Mesothelial cell of epicardium (in vitro differentiated cells): ENCODE data around the gene GNRHR. TPM values are rescaled to one million over a fixed set of nuclear protein-coding genes. Genes with fewer than 3 reads are reported as not detected.

Source experiments
- DNase-seq, 2 experiments: peaks; one replicate each; pipeline ENCODE4 v3.0.0; 2021; ENCODE audit warnings: low spot score in 2 of 2; ENCODE audit not compliant: unreplicated experiment in 2 of 2
- H3K27ac Mint-ChIP-seq: 2 replicates; pipeline ENCODE4 v1.8.0; 2021; ENCODE audit warnings: mixed read lengths
- H3K27me3 Mint-ChIP-seq: 2 replicates; pipeline ENCODE4 v1.8.0; 2021; ENCODE audit warnings: low read depth, mixed read lengths
- H3K36me3 Mint-ChIP-seq: 2 replicates; pipeline ENCODE4 v1.8.0; 2021; ENCODE audit warnings: mixed read lengths
- H3K4me1 Mint-ChIP-seq: 2 replicates; pipeline ENCODE4 v1.8.0; 2021; ENCODE audit warnings: mixed read lengths
- H3K4me3 Mint-ChIP-seq: 2 replicates; pipeline ENCODE4 v1.8.0; 2021; ENCODE audit warnings: mild to moderate bottlenecking, moderate library complexity, mixed read lengths
- H3K9me3 Mint-ChIP-seq: 2 replicates; pipeline ENCODE4 v1.8.0; 2021; ENCODE audit warnings: mixed read lengths
- total RNA-seq: library from RNA; stranded (reverse); gene quantifications from 3 replicates; pipeline ENCODE4 v1.2.1, GENCODE V29; 2021
- TF ChIP-seq, protein P1 (sequence below): fragments of 200-600 bp; sonication (generic); IDR thresholded peaks from one replicate; pipeline ENCODE4 v1.5.0; 2021; ENCODE audit warnings: antibody characterized with exemption; ENCODE audit not compliant: unreplicated experiment

GNRHR gene
- total RNA-seq, 1 donor from 2014 or later: not detected

DNA sequence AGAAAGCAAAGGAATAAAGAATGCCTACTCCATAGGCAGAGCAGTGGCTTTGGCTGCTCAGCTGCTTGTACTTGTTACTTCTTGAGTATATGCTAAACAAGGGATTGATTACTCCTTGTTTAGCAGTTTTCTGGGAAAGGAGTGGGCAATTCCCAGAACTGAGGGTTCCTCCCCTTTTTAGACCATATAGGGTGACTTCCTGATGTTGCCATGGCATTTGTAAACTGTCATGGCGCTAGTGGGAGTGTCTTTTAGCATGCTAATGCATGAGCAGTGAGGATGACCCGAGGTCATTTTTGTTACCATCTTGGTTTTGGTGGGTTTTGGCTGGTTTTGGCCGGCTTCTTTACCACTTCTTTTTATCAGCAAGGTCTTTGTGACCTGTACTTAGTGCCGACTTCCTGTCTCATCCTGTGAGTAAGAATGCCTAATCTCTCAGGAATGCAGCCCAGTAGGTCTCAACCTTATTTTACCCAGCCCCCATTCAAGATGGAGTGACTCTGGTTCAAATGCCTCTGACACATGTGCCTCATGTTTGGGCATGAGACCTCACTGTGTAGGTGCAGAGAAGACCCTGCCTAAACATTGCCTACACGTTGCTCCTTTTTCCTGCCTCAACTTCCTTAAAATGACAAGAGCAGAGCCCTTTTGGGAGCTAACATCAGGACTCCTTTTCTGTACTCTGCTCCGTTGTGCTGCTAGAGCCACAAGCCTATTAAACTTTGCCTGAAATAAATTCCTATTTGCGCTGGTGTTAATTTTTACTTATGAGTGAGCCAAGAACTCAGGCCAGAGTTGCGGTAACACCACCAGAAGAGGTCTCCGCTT, 32.2 kb downstream of the GNRHR start:
- H3K9me3 Mint-ChIP-seq: peaks cover 5% of the 10 kb centered on the region
- no peaks in the 10 kb centered on the region for H3K27me3 Mint-ChIP-seq
- no peak for DNase-seq
- peaks cover 2% of the 10 kb centered on the region for H3K4me1 Mint-ChIP-seq
- H3K36me3 Mint-ChIP-seq: peaks cover 21% of the 10 kb centered on the region
- TF ChIP-seq, protein P1, sequence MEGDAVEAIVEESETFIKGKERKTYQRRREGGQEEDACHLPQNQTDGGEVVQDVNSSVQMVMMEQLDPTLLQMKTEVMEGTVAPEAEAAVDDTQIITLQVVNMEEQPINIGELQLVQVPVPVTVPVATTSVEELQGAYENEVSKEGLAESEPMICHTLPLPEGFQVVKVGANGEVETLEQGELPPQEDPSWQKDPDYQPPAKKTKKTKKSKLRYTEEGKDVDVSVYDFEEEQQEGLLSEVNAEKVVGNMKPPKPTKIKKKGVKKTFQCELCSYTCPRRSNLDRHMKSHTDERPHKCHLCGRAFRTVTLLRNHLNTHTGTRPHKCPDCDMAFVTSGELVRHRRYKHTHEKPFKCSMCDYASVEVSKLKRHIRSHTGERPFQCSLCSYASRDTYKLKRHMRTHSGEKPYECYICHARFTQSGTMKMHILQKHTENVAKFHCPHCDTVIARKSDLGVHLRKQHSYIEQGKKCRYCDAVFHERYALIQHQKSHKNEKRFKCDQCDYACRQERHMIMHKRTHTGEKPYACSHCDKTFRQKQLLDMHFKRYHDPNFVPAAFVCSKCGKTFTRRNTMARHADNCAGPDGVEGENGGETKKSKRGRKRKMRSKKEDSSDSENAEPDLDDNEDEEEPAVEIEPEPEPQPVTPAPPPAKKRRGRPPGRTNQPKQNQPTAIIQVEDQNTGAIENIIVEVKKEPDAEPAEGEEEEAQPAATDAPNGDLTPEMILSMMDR: no peak
- peak overlapping the region; percentile 61 for H3K27ac Mint-ChIP-seq
- H3K4me3 Mint-ChIP-seq: no peak overlapping the region

DNA sequence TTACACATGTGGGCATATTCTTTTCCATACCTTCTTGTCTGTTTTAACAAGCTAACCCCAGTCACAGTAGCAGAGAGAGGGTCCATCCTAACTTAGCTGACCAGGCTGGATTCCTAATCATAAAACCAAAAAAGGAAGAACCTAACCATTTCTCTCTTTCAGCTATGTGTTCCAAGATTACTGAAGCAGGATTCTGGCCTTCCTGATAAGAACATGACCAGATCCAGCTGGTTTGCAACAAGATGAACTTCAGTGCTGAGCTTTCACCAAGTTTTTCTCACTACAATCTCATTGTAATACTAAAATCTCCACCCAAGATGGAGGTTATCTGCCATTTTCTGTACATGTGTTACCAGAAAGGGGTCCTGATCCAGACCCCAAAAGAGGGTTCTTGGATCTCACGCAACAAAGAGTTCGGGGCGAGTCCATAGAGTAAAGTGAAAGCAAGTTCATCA, 32.8 kb downstream of the GNRHR start:
- H3K4me1 Mint-ChIP-seq: peaks cover 2% of the 10 kb centered on the region
- TF ChIP-seq, protein P1: no peak
- peak overlapping the region; percentile 61 for H3K27ac Mint-ChIP-seq
- peaks cover 23% of the 10 kb centered on the region for H3K36me3 Mint-ChIP-seq
- peaks cover 3% of the 10 kb centered on the region for H3K9me3 Mint-ChIP-seq
- H3K27me3 Mint-ChIP-seq: no peaks in the 10 kb centered on the region
- no peak for DNase-seq
- H3K4me3 Mint-ChIP-seq: no peak overlapping the region

DNA sequence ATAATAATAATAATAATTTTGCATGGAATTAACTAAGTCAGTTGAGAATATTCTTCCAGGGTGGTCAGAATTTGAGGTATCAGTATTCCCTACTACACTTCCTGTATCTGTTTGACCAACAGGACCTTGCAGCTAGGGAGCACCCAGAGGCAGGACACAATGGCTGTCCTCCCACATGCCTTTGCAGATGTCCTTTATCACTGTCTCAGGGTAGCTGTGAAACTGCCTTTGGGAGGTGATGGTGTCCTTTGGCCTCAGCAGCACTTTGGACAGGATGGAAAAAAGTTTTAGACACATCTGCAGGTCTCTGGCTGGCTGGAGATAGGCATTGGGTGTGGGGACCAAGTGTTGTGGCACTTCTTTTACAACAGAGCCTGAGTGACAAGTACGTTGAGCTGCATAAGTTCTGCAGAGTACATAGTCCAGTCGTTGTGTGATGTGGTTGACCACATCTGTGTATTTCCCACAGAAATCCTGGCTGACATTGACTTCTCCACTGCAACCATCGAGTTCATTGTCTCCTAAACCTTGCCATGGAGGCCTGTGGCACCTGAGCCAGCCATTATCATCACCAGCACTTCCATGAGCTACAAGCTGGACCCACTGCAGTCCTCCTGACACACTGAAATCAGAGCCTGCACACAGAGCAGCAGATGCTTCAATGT, 34.1 kb downstream of the GNRHR start:
- TF ChIP-seq, protein P1: no peak
- Mint-ChIP-seq H3K36me3 (peaks cover 23% of the 10 kb centered on the region), H3K4me1 (peaks cover 2% of the 10 kb centered on the region), H3K4me3 (no peak overlapping the region), H3K27ac (no peak overlapping the region), H3K9me3 (no peaks in the 10 kb centered on the region), H3K27me3 (no peaks in the 10 kb centered on the region)
- no peak for DNase-seq

DNA sequence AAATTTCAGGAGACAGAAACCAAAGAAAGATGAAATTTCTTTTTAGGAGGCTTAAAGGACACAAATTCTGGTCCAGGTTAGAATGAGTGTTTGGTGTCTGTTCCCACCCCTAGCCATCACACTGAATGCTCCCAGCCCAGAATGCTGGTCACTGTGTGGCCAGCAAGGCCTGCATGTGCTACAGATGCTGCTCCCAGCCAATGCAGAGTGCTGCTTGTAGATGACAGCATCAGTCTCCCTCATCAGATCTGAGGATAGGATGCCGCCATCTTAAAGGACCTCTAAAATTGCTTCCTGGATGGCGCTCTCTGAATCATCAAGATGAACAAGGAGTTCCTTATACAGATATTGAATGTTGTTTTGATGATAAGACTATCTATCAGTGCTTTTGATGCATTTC, 35.3 kb downstream of the GNRHR start:
- no peak overlapping the region for H3K4me3 Mint-ChIP-seq
- TF ChIP-seq, protein P1: no peak
- H3K4me1 Mint-ChIP-seq: peaks cover 2% of the 10 kb centered on the region
- peaks cover 26% of the 10 kb centered on the region for H3K36me3 Mint-ChIP-seq
- DNase-seq: no peak
- no peaks in the 10 kb centered on the region for H3K9me3 Mint-ChIP-seq
- no peaks in the 10 kb centered on the region for H3K27me3 Mint-ChIP-seq
- no peak overlapping the region for H3K27ac Mint-ChIP-seq

DNA sequence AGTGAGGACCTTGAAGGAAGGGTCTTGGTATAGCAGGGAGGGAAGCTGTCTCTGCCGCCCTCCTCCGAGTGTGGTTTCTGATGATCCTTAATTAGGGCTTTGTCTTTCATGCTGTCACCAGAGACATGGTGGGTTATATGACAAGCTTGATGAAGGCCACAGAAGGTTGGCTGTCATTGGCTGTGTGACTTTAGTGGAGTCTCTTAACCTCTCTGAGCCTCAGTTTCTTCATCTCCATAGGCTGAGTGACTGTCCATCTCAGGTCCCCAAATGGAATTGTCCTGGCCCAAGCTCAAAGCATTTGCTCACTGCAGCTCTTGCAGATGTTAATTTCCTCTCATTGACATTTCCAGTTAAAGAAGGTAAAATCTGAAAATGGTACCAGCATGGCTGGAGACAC, 36.6 kb downstream of the GNRHR start:
- Mint-ChIP-seq H3K9me3 (no peaks in the 10 kb centered on the region), H3K36me3 (peaks cover 24% of the 10 kb centered on the region), H3K27me3 (no peaks in the 10 kb centered on the region), H3K4me1 (peaks cover 2% of the 10 kb centered on the region), H3K4me3 (no peak overlapping the region), H3K27ac (no peak overlapping the region)
- DNase-seq: no peak
- TF ChIP-seq, protein P1: no peak
